T-helper 17 cell (primary cell): ENCODE data around the gene SLFN5. TPM values are rescaled to one million over a fixed set of nuclear protein-coding genes. Genes with fewer than 3 reads are reported as not detected.

Experiments used
- ATAC-seq: fragments of 150-1000 bp; cut with Tn5 transposase; 2 replicates; pipeline ENCODE4 v1.10.0; 2021; ENCODE audit warnings: mild to moderate bottlenecking, moderate library complexity
- DNase-seq, 3 donors: peaks; one replicate each; pipeline versions ENCODE4 v3.0.0 to v3.0.0-alpha.2; 2020 to 2021
- H3K9me3 ChIP-seq: one replicate; pipeline ENCODE4 v1.7.0; 2013; ENCODE audit warnings: low read length, mild to moderate bottlenecking; ENCODE audit not compliant: control insufficient read depth, poor library complexity, severe bottlenecking
- H3K27ac Mint-ChIP-seq: one replicate; pipeline ENCODE4 v1.8.0; 2022; ENCODE audit warnings: mild to moderate bottlenecking, moderate library complexity, mixed read lengths
- H3K27me3 Mint-ChIP-seq: one replicate; pipeline ENCODE4 v1.8.0; 2022; ENCODE audit warnings: mixed read lengths
- H3K36me3 Mint-ChIP-seq: one replicate; pipeline ENCODE4 v1.8.0; 2022; ENCODE audit warnings: low read depth, mixed read lengths
- H3K4me1 Mint-ChIP-seq: one replicate; pipeline ENCODE4 v1.8.0; 2022; ENCODE audit warnings: mild to moderate bottlenecking, mixed read lengths
- H3K4me3 Mint-ChIP-seq: one replicate; pipeline ENCODE4 v1.8.0; 2022; ENCODE audit warnings: mild to moderate bottlenecking, moderate library complexity, mixed read lengths
- total RNA-seq, 4 donors: library from RNA in 2 of 4; stranded (reverse) in 2 of 4; gene quantifications; one replicate each; pipeline ENCODE4 v1.2.3 and lab custom pipeline; 2022 to 2026

The SLFN5 gene
- total RNA-seq, 2 donors from 2014 or later, result 104 to 109 TPM

DNA sequence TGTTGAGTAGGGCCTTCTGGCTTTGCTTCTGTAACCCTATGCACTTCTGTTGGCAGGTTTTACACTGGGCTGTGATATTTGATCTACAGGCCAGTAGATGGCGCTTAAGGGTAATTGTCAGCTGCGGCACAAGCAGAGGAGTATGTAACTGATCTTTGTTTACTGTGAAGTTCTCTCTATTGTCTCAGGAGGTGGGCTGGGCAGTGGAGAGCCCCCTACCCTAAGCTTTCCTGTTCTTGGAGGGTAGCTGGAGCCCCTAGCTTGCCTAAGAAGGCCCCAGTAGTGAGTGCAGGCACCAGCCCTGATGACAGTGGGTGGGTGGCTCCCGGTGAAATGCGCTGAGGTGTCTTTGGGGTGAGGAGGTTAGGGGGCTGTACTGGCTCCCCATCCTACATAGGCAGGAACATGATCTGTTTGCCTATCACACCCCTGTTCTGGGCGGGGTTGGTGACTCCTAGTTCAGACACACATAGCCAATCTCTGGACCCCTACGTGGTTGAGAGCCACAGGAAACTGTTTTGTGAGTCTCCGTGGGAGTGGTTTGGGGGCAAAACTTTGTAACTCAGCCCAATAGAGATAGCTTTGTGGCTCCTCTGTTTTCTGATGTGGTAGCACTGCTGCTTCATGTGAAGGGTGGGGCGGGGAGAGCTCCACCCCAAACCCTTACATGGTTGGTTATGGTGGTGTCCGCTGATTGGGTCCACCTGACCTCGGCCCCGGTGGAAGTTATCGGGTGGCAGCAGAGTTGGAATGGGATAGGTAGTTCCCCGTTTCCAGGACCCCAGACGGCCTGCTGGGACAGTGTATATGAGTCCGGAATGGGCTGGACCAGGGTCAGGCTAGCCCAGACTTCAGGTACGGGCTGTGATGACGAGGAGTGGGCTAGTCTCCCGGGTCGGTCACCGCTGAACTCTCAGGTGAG lies 70.2 kb downstream of the SLFN5 start:
- Mint-ChIP-seq H3K4me3 (peak overlapping the region; percentile 97), H3K36me3 (no peaks in the 10 kb centered on the region), H3K4me1 (peaks cover 43% of the 10 kb centered on the region), H3K27ac (peak overlapping the region; percentile 99), H3K27me3 (no peaks in the 10 kb centered on the region)
- DNase-seq (peak; percentile 62 to 76 (median 67)), ATAC-seq (peak; percentile 90)
- no peaks in the 10 kb centered on the region for H3K9me3 ChIP-seq

DNA sequence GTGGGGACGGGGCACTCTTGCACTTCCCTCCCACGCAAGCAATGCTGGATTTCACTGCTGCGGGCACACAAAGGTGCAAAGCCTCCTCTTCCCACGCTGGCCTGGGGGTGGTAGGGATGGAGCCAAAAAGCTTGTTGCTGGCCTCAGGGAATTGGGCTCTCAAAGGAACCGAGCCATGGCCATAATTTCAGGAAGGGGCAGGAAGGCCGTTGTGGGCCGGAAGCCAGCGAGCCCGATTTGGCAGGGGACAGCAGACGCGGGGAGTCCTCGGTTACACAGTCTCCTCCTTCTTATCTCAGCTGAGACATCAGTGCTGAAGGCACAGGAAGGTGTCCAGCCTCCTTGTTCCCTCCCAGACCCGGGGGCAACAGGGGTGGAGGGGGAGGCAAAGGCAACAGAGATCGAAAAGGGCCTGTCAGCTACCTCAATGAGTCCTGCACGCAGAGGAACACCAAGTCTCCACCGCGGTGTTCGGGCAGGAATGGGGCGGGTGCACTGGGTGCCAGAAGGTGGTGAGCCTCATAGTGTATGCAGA lies 71.1 kb downstream of the SLFN5 start:
- DNase-seq, result no peak
- peaks cover 39% of the 10 kb centered on the region for H3K4me1 Mint-ChIP-seq
- H3K4me3 Mint-ChIP-seq, result peak overlapping the region; percentile 97
- no peaks in the 10 kb centered on the region for H3K27me3 Mint-ChIP-seq
- no peaks in the 10 kb centered on the region for H3K9me3 ChIP-seq
- peak overlapping the region; percentile 99 for H3K27ac Mint-ChIP-seq
- ATAC-seq, result no peak
- H3K36me3 Mint-ChIP-seq, result no peaks in the 10 kb centered on the region

DNA sequence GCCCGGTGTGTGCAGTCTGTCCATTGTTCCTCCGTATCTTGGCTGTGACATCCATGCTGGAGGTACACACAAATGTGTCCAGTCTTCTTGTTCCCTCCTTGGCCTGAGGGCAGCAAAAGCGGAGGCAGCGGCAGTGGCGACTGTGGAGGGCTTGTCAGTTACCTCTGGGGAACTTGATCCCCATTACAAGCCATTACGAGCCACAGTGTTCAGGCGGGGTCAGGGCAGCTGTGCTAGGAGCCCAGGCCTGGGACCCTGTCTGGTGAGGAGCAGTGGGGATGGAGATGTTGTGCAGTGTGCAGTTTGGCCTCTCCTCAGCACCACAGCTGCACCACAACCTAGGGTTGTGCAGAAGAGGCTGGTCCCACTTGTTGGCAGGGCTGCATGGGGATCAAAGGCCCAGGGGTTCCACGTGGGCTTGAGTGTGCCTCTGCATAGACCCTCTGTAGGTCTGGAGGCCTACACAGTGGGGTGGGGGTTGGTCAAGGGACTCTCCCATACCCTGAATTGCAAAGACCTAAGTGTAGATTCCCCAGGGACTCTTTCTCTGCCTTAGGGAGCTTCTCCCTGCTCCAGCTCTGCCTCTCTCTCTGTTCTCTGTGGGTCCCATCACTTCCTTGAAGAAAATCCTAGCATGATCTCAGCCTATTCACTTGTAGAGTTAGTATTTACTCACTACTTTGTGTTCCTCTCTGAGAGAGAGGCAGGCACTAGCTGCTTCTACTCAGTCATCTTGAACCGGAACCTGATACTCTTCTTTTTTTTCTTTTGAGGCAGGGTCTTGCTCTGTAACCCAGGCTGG lies 71.7 kb downstream of the SLFN5 start:
- H3K9me3 ChIP-seq, result no peaks in the 10 kb centered on the region
- H3K4me1 Mint-ChIP-seq, result peaks cover 36% of the 10 kb centered on the region
- peak overlapping the region; percentile 99 for H3K27ac Mint-ChIP-seq
- H3K4me3 Mint-ChIP-seq, result peak overlapping the region; percentile 97
- no peaks in the 10 kb centered on the region for H3K36me3 Mint-ChIP-seq
- H3K27me3 Mint-ChIP-seq, result no peaks in the 10 kb centered on the region
- DNase-seq, result no peak
- no peak for ATAC-seq

DNA sequence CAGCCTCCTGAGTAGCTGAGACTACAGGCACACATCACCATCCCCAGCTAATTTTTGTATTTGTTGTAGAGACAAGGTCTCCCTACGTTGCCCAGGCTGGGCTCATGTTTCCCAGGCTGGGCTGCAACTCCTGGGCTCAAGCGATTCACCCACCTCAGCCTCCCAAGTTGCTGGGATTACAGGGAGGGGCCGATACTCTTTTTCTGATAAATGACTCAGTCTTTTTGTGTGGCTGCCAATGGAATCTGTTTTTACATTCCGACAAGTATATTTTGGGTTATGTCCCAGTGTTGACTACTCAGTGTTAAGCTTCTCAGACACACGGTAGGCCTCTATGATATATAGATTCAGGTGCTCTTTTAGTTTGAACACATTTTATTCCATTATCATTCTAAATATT lies 72.4 kb downstream of the SLFN5 start:
- Mint-ChIP-seq H3K27me3 (no peaks in the 10 kb centered on the region), H3K4me1 (peaks cover 36% of the 10 kb centered on the region), H3K36me3 (no peaks in the 10 kb centered on the region), H3K27ac (peak overlapping the region; percentile 92), H3K4me3 (peak overlapping the region; percentile 41)
- ATAC-seq (no peak), DNase-seq (no peak)
- H3K9me3 ChIP-seq, result no peaks in the 10 kb centered on the region

DNA sequence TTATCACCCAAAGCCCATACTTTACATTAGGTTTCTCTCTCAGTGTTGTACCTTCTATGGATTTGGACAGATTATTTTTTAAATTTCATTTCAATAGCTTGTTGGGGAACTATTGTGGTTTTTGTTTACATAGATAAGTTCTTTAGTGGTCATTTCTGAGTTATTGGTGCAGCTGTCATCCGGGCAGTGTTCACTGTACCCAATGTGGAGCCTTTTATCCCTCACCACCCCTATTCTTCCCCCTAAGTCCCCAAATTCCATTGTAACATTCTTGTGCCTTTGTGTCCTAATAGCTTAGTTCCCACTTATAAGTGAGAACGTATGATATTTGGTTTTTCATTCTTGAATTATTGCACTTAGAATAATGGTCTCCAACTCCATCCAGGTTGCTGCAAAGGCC lies 73.1 kb downstream of the SLFN5 start:
- ATAC-seq (no peak), DNase-seq (no peak)
- no peaks in the 10 kb centered on the region for H3K9me3 ChIP-seq
- H3K27me3 Mint-ChIP-seq, result no peaks in the 10 kb centered on the region
- H3K4me1 Mint-ChIP-seq, result peaks cover 36% of the 10 kb centered on the region
- H3K4me3 Mint-ChIP-seq, result no peak overlapping the region
- H3K27ac Mint-ChIP-seq, result peak overlapping the region; percentile 92
- no peaks in the 10 kb centered on the region for H3K36me3 Mint-ChIP-seq

DNA sequence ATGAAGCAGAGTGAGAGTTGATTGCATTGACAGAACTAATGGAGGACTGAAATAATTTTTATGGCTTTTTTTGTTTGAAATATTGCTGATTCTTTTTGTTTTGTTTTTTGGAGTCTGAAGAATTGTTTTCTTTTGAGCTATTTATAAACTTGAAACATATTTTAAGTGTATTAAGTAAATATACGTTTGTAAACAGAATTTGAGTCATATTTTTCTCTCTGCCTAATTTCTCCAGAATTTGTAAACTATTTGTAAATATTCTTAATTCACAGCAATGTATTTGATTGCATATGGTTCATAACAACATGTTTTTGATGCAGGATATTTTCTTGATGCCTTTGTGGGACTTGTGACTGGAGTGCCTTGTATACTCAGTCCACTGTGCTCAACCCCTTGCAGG lies 79.9 kb downstream of the SLFN5 start:
- no peaks in the 10 kb centered on the region for H3K9me3 ChIP-seq
- ATAC-seq, result no peak
- no peak for DNase-seq
- Mint-ChIP-seq H3K4me1 (peaks cover 1% of the 10 kb centered on the region), H3K36me3 (peaks cover 6% of the 10 kb centered on the region), H3K4me3 (no peak overlapping the region), H3K27ac (no peak overlapping the region), H3K27me3 (no peaks in the 10 kb centered on the region)

Other genes starting within 250 kb of the SLFN5 start
- gene RFFL, start 179.4 kb upstream of the SLFN5 start, total RNA-seq, result 10 to 100 TPM; 71.0 to 72.1 TPM
- 10 to 100 TPM in 1 of 2 donors, 1 to 10 TPM in 1; 8.7 to 14.2 TPM for gene RAD51D, start 123.2 kb upstream of the SLFN5 start, total RNA-seq
- gene FNDC8, start 121.5 kb upstream of the SLFN5 start, total RNA-seq, result not detected
- 1 to 10 TPM; 9.5 to 9.6 TPM for gene NLE1, start 100.8 kb upstream of the SLFN5 start, total RNA-seq
- under 1 TPM; 0.15 to 0.23 TPM for gene UNC45B, start 95.3 kb upstream of the SLFN5 start, total RNA-seq
- under 1 TPM in 1 of 2 donors, not detected in 1; 0.32 TPM for gene SLC35G3, start 48.7 kb upstream of the SLFN5 start, total RNA-seq
- gene SLFN11, start 130.5 kb downstream of the SLFN5 start, total RNA-seq, result 10 to 100 TPM; 21.0 to 26.7 TPM
- 1 to 10 TPM; 5.3 to 5.4 TPM for gene SLFN12, start 189.4 kb downstream of the SLFN5 start, total RNA-seq
- 10 to 100 TPM; 28.1 to 36.5 TPM for gene SLFN13, start 205.7 kb downstream of the SLFN5 start, total RNA-seq